GM04504 (cell line): ENCODE results near the gene PCDH11Y.
"Not testable (repeated sequence)": the region's sequence is repeated elsewhere in the genome, so short reads cannot be mapped to it uniquely, and the experiment has no call there.

Experiments used
- DNase-seq: peaks from one replicate; pipeline ENCODE4 v3.0.0-alpha.2; 2012; ENCODE audit warnings: low read depth

PCDH11Y gene, protein sequence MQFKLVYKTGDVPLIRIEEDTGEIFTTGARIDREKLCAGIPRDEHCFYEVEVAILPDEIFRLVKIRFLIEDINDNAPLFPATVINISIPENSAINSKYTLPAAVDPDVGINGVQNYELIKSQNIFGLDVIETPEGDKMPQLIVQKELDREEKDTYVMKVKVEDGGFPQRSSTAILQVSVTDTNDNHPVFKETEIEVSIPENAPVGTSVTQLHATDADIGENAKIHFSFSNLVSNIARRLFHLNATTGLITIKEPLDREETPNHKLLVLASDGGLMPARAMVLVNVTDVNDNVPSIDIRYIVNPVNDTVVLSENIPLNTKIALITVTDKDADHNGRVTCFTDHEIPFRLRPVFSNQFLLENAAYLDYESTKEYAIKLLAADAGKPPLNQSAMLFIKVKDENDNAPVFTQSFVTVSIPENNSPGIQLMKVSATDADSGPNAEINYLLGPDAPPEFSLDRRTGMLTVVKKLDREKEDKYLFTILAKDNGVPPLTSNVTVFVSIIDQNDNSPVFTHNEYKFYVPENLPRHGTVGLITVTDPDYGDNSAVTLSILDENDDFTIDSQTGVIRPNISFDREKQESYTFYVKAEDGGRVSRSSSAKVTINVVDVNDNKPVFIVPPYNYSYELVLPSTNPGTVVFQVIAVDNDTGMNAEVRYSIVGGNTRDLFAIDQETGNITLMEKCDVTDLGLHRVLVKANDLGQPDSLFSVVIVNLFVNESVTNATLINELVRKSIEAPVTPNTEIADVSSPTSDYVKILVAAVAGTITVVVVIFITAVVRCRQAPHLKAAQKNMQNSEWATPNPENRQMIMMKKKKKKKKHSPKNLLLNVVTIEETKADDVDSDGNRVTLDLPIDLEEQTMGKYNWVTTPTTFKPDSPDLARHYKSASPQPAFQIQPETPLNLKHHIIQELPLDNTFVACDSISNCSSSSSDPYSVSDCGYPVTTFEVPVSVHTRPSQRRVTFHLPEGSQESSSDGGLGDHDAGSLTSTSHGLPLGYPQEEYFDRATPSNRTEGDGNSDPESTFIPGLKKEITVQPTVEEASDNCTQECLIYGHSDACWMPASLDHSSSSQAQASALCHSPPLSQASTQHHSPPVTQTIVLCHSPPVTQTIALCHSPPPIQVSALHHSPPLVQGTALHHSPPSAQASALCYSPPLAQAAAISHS (N-terminal part only)

DNA sequence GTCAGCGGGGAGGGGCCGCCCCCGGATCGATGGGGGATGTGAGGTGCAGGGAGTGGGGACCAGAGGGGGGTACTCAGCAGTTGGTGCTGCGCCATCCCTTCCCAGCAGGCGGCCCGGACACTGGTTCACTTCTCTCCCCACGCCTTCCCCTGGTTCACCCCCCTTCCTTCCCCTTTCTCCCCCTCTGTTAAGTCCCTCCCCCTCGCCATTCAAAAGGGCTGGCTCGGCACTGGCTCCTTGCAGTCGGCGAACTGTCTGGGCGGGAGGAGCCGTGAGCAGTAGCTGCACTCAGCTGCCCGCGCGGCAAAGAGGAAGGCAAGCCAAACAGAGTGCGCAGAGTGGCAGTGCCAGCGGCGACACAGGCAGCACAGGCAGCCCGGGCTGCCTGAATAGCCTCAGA lies at the start of gene PCDH11Y:
TSS of gene PCDH11Y (plus strand) at position 240 of the 400 bp plus-strand sequence. CDS start 56,804 bp downstream, outside the sequence.
- DNase-seq = not testable (repeated sequence)

DNA sequence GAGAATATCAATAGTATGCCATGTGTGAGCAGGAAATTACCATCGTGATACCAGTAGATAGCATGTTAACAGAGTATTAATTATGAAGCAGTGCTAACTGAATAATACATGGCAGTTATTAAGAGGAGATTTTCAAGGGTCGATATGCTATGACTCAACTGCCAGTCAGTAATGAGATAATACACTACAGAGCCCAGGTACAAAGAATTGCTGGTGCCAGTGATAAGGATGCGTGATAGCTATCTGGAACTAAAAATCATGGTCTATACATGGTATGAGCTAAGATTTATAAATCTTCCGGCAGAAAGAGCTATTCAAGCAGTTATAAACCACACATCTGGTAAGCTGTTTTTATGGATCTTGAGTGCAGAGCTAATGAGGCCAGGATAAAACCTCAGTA lies 32.2 kb upstream of the PCDH11Y start:
- DNase-seq = not testable (repeated sequence)

DNA sequence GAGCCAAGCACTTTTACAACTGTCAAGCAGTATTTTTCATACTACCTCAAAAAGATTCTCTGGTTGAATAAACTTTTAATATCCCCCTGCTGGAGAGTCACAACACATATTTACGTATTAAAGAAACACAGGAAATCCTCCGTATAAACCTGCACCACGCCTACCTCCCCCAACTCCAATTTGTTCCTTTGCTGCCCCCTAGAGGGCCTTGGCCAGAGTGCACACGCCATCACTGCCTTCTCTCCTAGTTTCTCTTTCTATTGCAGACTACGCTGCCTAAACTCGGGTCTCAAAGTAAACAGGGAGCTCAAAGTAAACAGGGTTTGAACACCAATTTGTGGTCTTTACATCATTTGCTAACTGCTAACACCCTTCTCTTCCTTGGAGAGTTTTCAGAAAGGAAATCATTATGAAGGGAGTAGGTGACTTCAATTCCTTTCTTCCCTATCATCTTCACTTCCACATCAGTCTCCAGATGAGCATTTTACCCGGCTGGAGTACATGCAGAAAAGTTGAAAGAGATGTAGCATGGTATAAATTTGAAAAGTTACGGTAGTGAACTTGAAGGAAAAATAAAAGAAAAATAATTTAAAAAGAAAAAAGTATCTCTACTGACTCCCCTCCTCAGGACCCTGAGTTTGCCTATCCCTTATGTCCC lies 8.2 kb upstream of the PCDH11Y start:
- not testable (repeated sequence) for DNase-seq

DNA sequence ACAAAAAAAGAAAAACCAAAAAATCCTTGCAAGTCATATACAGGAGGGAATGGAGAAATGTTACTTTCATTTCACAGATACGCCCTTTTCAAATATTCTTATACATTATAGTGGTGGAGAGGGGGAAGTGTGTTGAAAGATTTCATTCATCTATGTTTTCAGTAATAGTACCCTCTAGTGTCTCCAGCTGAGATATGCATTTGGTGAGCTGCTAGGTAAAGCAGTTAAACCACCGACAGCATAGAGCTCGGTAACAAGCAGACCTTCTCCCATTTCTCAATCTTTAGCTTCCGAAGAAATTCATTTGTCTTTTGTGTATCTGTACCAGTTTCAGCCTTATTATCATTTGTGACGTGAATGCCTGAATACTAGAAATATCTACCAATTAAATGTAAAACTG lies 5.2 kb upstream of the PCDH11Y start:
- DNase-seq = not testable (repeated sequence)

DNA sequence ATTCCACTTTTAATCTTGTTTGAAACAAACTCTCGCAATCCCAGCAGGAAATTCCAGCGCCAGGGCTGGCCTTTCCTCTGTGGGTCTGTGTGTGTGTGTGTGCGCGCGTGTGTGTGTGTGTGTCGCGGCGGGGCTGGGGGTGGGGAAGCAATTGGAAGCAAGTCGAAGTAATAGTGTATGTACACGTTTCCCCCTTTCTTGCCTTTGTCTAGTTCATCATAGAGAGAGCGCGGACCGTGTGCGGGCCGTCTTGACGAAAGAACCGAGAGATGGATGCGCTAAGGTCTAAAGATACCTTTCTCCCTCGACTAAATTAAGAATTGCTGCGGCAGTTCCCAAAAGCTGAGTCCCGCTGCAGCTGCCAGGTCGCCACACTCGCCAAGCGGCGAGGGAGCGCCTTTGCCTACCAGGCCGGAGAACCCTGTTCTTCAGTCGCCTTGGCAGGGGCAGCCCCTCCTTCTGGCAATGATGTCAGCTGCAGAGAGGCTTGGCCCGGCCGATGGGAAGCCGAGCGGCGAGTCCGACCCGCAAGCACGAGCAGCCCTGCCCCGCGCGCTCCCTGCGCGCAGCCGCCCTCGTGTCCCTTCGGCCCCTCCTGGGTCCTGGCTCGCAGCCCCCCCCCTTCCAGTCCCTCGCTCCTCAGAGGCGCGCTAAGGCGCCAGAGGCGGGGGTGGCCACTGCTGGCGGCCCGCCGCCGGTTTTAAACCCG lies 2.5 kb downstream of the PCDH11Y start:
- DNase-seq = not testable (repeated sequence)

DNA sequence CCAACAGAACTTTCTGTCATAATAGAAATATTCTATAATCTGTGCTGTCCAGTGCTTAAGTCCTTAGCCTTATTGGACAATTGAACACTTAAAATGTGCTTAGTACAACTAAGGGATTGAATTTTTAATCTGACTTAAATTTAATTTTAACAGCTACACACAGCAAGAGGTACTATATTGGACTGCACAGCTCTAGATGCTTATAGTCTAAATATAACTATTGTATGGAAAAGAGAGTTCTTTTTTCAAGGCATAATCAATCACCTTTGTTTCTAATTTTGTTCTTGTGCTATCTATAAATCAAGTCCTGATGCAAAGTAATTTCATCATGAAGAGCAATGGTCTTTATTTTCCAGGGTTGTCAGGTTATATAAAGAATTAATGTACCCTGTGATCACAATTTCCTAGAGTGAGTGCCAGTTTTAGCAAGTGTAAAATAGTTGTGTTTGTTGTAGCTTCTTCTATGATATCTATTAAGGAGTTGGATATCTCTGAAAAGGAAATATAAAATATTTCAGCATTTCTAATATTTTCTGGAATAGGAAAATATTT lies 39.0 kb downstream of the PCDH11Y start:
- not testable (repeated sequence) for DNase-seq

DNA sequence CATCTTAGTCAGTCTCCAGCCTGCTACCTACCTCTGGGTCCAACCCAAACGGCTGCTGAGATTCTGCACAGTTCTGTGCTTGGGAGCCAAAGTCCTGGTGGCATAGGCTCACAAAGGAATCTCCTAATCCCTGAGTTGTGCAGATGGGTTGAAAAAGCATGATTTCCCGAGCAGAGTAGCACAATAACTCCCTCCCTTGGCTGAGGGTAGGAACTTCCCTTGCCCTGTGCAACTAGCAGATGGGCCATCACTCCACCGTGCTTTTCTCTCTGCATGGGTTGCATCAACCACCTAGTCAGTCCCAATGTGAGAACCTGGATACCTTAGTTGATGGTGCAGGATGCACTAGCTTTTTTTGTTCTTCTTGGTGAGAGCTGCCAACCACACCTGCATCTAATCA lies 82.9 kb downstream of the PCDH11Y start:
- not testable (repeated sequence) for DNase-seq

DNA sequence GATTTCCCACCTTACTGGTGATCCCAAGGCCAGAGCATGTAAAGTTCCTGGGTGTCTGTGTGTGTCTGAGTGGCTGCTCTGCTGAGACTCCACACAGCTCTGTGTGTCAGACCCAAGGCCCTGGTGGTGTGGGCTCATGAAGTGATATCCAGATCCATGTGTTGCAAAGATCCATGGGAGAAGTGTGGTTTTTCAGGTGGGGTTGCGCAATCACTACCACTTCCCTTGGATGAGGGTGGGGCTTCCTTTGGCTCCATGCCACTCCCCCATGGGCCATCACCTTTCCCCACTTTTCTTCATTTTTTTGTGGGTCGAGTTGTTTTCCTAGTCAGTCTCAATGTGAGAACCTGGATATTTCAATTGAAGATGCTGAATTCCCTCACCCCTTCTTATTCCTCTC lies 182.9 kb downstream of the PCDH11Y start:
- not testable (repeated sequence) for DNase-seq

DNA sequence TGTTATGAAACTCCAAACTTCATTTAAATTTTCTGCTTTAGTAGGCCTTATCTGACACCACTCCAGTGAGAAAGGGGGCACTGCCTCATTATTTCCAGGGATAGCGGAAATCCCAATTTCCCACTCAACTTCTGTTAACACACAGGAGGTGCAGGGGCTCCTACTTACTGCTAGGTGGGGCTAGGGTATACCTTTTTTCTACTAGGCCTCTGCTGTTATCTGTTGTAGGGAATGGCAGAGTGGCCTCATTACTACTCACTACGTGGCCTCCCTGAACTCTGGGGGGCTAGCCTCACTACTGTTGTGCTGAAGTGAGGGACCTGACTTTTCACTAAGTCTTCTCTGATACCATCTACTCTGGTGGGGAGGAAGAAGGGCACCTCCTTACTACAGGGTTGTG lies 215.0 kb downstream of the PCDH11Y start:
- DNase-seq = not testable (repeated sequence)

DNA sequence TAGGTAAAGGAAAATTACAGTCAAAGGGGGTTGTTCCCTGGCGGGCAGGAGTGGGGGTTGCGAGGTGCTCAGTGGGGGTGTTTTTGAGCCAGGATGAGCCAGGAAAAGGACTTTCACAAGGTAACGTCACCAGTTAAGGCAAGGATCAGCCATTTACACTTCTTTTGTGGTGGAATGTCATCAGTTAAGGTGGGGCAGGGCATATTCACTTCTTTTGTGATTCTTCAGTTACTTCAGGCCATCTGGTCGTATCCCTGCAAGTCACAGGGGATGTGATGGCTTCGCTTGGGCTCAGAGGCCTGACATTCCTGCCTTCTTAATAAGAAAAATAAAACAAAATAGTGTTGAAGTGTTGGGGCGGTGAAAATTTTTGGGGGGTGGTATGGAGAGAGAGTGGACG lies 324.8 kb downstream of the PCDH11Y start:
- DNase-seq = not testable (repeated sequence)

DNA sequence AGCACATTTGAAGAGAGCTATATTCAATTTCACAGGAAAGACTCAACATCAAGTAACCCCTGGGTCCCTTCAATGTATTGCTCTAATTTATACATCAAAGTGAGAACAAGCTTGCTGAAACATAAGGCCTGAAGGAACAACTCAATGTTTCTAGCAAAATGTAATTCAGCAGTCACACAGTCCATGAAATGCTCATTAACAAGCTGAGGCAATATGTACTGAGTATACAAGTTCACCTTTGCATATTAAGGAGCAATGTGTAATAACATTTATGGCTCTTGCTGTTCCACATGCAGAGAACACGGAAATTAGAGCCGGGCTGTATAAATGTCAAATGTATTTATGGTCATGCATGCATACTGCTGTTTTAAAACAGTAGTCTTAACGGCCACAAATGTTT lies 342.1 kb downstream of the PCDH11Y start:
- not testable (repeated sequence) for DNase-seq

DNA sequence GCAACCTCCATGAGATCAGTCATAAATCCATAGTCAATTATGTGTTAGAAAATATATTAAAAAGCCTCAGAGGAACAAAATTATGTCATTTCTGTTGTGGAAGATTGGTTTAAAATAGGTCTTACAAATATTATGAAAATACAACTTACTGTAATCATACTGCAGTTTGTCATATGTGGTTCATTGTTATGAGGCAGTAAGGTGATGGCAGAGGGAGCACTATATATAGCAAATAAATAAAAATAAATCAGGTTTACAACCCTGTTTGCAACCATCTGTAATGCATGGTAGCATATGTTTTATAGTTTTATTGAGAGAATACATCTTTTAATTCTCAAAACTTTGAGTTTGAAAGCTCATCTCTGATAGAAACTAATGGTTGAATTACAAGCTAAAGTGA lies 543.6 kb downstream of the PCDH11Y start:
- DNase-seq = not testable (repeated sequence)

DNA sequence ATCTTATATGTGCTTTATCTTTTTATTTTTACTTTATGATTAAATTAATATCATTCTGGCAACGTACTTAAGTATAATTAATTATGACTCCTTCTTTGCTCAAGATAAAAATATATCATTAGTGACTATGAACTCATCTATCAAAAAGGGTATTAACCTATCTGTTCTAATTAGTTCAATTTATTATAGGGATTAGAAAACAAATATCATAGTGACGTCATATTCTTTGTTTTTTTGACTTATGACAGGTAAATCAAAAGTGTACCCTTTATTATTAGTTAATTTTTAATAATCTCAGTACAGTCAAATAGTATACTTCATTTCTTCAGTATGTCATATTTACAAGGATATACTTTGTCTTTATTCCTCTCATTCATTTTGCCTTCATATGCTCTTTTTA lies 638.5 kb downstream of the PCDH11Y start:
- not testable (repeated sequence) for DNase-seq

DNA sequence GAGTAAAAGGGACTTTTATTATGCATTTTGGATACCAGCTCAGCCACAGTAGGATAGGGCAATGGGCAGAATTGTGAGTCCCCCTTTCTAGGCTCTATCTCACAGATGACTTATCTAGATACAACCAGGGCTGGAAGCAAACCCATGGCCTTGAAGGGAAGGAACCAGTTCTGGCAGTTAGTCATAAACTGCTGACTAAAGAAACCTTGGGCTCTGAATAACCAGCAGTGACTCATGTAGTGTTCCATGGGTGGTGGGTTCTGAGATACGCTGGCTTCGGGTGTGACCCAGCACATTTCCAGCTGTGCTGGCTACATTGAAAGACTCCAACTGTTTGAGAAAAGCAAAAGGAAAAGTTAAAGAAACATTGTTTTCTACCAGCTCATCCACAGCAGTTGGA lies 679.2 kb downstream of the PCDH11Y start:
- not testable (repeated sequence) for DNase-seq

DNA sequence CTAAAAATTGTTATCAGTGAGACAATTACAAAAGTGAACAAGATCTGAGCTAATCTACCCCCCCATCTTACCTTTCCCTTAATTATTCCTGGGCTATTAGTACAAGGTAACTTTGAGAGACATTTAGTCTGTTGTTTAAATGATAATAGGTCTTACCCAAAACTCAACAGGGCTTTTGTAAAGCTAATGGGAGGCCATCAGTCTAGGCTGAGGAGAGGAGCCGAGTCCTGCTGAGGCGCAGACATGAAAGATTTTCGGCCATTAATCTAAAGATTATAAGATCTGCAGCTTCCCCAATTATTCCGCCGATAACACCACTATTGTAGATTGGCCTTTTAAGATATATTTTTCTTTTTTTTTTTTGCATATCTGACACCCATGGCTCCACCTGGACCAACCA lies 708.6 kb downstream of the PCDH11Y start:
- not testable (repeated sequence) for DNase-seq

DNA sequence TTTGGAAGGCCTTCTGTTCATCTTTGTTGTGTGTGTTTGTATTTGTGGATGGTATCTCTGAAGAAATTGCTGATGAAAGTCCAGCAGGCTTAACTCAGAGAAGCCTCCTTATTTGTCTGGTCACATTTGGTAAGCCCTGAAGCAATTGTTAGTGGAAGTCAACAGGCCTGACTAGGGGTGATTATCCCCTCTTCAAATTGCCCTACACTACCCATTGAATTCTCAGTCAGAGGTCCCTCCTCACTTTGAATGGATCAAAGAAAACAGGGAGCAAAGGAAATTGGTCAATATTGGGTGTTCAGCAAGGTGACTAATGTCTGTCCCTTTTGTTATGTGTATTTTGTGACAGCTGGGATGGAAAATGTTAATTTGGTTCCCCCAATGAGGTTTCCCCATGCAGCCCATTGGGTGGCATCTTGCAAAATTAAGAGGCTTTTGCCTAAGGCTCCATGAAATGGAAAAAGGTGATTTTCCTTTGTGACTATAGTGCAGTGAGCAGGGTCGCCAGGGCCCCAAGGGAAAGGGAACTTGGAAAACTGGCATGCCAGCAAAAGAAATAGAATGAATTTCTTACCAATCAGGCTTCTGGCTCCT lies 709.8 kb downstream of the PCDH11Y start:
- DNase-seq = not testable (repeated sequence)

DNA sequence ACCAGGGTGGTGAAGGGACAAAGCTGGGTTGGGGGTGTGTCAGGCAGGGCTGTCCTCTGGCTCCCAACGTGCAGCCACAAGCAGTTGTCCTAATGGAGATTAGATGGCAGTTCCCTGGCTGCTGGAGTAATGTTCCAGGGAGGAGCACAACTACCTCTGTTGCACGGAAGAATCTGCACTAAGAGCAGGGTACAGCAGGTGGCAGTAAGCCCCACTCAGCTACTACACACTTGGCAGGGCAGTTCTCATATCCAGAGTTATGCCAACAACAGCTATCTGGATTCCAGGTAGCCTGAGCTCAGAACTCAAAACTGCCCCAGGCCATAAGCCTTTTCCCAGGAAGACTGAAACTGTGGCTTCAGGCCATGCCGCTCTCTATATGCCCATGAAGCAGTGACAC lies 761.3 kb downstream of the PCDH11Y start:
- not testable (repeated sequence) for DNase-seq

DNA sequence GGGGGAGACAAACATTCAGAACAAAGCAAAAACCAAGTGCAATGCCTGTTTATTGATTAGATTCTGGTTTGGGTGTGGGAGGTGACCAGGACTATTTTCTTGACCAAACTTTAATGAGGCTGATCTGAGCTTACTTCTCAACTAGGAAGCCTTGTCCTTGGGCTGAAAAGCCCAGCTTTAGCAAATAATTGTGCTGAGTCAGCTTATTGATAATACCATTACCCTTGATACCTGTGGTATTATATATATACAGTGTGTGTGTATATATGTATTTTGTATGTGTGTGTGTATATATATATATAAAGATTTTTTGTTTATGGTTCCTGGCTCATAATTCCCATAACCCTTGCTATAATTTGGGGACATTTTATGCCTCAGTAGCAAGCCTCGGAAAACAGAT lies 776.4 kb downstream of the PCDH11Y start:
- not testable (repeated sequence) for DNase-seq
